Sigmoid colon (tissue), 4 donors: ENCODE results near the gene CALHM1.

Experiments used
- EP300 ChIP-seq, 4 donors: sonication (generic); formaldehyde crosslinking; IDR thresholded peaks; one replicate each; pipeline ENCODE4 v1.6.1; 2017; ENCODE audit warnings: antibody characterized with exemption in 4 of 4
- POLR2A ChIP-seq, 2 donors: fragments of 450-650 bp; IDR thresholded peaks; one replicate each; pipeline ENCODE4 v1.6.1; 2016; ENCODE audit warnings: antibody characterized with exemption in 2 of 2, mild to moderate bottlenecking in 2 of 2, moderate library complexity in 2 of 2
- POLR2AphosphoS5 ChIP-seq, 4 donors: sonication (generic); formaldehyde crosslinking; IDR thresholded peaks; one replicate each; pipeline ENCODE4 v1.6.1; 2017; ENCODE audit warnings: antibody characterized with exemption in 4 of 4
- TF ChIP-seq, protein P1 (sequence below), 4 experiments: fragments of 450-650 bp in 3 of 4; fragments of 200-600 bp in 1 of 4; IDR thresholded peaks; one replicate each; pipeline ENCODE4 v1.5.1; 2016 to 2019; ENCODE audit warnings: antibody characterized with exemption in 4 of 4, mild to moderate bottlenecking in 3 of 4, moderate library complexity in 2 of 4

DNA sequence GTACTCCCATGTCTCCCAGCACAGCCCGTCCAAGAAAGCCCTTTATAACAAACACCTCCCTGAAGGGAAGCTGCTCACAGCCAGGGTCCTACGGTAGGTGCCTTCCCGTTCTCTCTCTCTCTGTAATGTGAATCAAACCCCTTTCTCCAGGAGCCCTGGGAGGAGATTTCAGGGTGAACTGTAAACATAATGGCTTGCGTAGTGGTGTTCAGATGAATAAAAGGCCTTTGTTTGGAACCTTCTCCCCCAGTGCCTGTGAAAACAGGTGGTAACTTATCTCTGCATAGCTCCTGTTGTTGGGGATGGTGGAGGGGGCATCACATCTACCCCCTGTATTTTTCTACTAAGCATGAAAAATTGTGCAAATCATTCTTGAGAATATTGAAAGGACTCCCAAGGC, 18.9 kb downstream of the CALHM1 start:
- TF ChIP-seq, protein P1, sequence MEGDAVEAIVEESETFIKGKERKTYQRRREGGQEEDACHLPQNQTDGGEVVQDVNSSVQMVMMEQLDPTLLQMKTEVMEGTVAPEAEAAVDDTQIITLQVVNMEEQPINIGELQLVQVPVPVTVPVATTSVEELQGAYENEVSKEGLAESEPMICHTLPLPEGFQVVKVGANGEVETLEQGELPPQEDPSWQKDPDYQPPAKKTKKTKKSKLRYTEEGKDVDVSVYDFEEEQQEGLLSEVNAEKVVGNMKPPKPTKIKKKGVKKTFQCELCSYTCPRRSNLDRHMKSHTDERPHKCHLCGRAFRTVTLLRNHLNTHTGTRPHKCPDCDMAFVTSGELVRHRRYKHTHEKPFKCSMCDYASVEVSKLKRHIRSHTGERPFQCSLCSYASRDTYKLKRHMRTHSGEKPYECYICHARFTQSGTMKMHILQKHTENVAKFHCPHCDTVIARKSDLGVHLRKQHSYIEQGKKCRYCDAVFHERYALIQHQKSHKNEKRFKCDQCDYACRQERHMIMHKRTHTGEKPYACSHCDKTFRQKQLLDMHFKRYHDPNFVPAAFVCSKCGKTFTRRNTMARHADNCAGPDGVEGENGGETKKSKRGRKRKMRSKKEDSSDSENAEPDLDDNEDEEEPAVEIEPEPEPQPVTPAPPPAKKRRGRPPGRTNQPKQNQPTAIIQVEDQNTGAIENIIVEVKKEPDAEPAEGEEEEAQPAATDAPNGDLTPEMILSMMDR (IDR thresholded peaks at IDR 0.05) = no peak
- TF ChIP-seq POLR2A (IDR thresholded peaks at IDR 0.05) = no peak
- TF ChIP-seq POLR2AphosphoS5 (IDR thresholded peaks at IDR 0.05) = no peak
- no peak for TF ChIP-seq EP300 (IDR thresholded peaks at IDR 0.05)
